ENCODE data around the gene UGT3A2. TPM values are rescaled to one million over a fixed set of nuclear protein-coding genes. Genes with fewer than 3 reads are reported as not detected.

UGT3A2 gene
- total RNA-seq, 4 donors from 2014 or later, result not detected

GRCh38 chr5:36033486-36033885, 33.2 kb downstream of the UGT3A2 start:
- TF ChIP-seq CTCF (IDR thresholded peaks at IDR 0.05; ENCODE audit: low read depth), result no peak

GRCh38 chr5:36033047-36033446, 33.6 kb downstream of the UGT3A2 start:
- no peak for TF ChIP-seq CTCF (IDR thresholded peaks at IDR 0.05; ENCODE audit: low read depth)

GRCh38 chr5:36031223-36031622, 35.5 kb downstream of the UGT3A2 start:
- TF ChIP-seq CTCF (IDR thresholded peaks at IDR 0.05; ENCODE audit: low read depth), result no peak

- no peak for TF ChIP-seq CTCF (IDR thresholded peaks at IDR 0.05; ENCODE audit: low read depth)
Measured at GRCh38 chr5:36029914-36030313, 36.8 kb downstream of the UGT3A2 start.

GRCh38 chr5:36028816-36029465, 37.7 kb downstream of the UGT3A2 start:
- no peak for TF ChIP-seq CTCF (IDR thresholded peaks at IDR 0.05; ENCODE audit: low read depth)

GRCh38 chr5:36027711-36028110, 39.0 kb downstream of the UGT3A2 start:
- TF ChIP-seq CTCF (IDR thresholded peaks at IDR 0.05; ENCODE audit: low read depth), result no peak

- no peak for TF ChIP-seq CTCF (IDR thresholded peaks at IDR 0.05; ENCODE audit: low read depth)
Measured at GRCh38 chr5:36026706-36027465, 39.8 kb downstream of the UGT3A2 start.
